H1 (cell line): ENCODE data around the gene RAB38.
A peak's percentile ranks its signal among the peaks of the same experiment; 100 is the strongest.

ENCODE experiments used
- CTCF ChIP-seq, 3 experiments: IDR thresholded peaks; 1 replicate in 2 of 3; 2 replicates in 1 of 3; pipeline versions ENCODE4 v1.5.1 to v1.6.1; 2011; ENCODE audit warnings: low read length in 3 of 3, mild to moderate bottlenecking in 3 of 3, inconsistent platforms in 2 of 3, low read depth in 1 of 3, moderate library complexity in 1 of 3; ENCODE audit not compliant: insufficient read depth in 1 of 3; ENCODE audit errors: control extremely low read depth in 1 of 3
- HDAC6 ChIP-seq: IDR thresholded peaks from one replicate; pipeline ENCODE4 v1.7.1; 2012; ENCODE audit warnings: low read depth, mild to moderate bottlenecking, inconsistent platforms, low read length, moderate library complexity
- MAFK ChIP-seq: IDR thresholded peaks from 2 replicates; pipeline ENCODE4 v1.6.1; 2012; ENCODE audit warnings: low read depth, mild to moderate bottlenecking, improper control_type of control experiment, low read length
- POLR2A ChIP-seq, 2 experiments: IDR thresholded peaks; 1 replicate in 1 of 2; 2 replicates in 1 of 2; pipeline ENCODE4 v1.6.1; 2011; ENCODE audit warnings: low read depth in 2 of 2, low read length in 2 of 2, mild to moderate bottlenecking in 2 of 2; ENCODE audit errors: control extremely low read depth in 1 of 2
- POLR2AphosphoS5 ChIP-seq: IDR thresholded peaks from 2 replicates; pipeline ENCODE4 v1.6.1; 2011; ENCODE audit warnings: low read depth, low read length
- RAD21 ChIP-seq, 2 experiments: IDR thresholded peaks in 1 of 2; conservative IDR thresholded peaks in 1 of 2; 2 replicates each; pipeline ENCODE4 v1.6.1; 2011; ENCODE audit warnings: low read depth in 2 of 2, low read length in 2 of 2, improper control_type of control experiment in 1 of 2, inconsistent platforms in 1 of 2, mild to moderate bottlenecking in 1 of 2, moderate library complexity in 1 of 2
- TBP ChIP-seq: IDR thresholded peaks from 2 replicates; pipeline ENCODE4 v1.6.1; 2011; ENCODE audit warnings: low read depth, low read length, improper control_type of control experiment

- TF ChIP-seq CTCF (IDR thresholded peaks at IDR 0.05; ENCODE audit: control extremely low read depth in 1 of 3, insufficient read depth in 1 of 3, low read depth in 1 of 3, low read length in 3 of 3) (peak; percentile 71 to 99 (median 95)), TBP (no peak), HDAC6 (no peak), RAD21 (IDR thresholded peaks at IDR 0.05 in 1 of 2, conservative IDR thresholded peaks at IDR 0.05 in 1 of 2; ENCODE audit: low read depth in 2 of 2, low read length in 2 of 2) (peak; percentile 82 to 83), POLR2AphosphoS5 (no peak), POLR2A (IDR thresholded peaks at IDR 0.05; ENCODE audit: control extremely low read depth in 1 of 2, low read depth in 2 of 2, low read length in 2 of 2) (no peak), MAFK (no peak)
Observed at GRCh38 chr11:88103337-88104206, 71.7 kb downstream of the RAB38 start.
